Fibroblast of skin of abdomen (primary cell): Measurements from ENCODE around the gene C1QL4.
"Not testable (repeated sequence)": the region's sequence is repeated elsewhere in the genome, so short reads cannot be mapped to it uniquely, and the experiment has no call there.

ENCODE experiments used
- DNase-seq: peaks from one replicate; pipeline ENCODE4 v3.0.0-alpha.2; 2013

The C1QL4 gene

GRCh38 chr12:49333778-49334177 is 3.2 kb downstream of the C1QL4 start:
- not testable (repeated sequence) for DNase-seq

GRCh38 chr12:49332891-49333371 is 4.1 kb downstream of the C1QL4 start:
- no peak for DNase-seq

GRCh38 chr12:49332441-49332861 is 4.5 kb downstream of the C1QL4 start:
- no peak for DNase-seq

GRCh38 chr12:49331380-49332222 is 5.4 kb downstream of the C1QL4 start:
- peak; percentile 65 for DNase-seq

GRCh38 chr12:49330631-49331379 is 6.2 kb downstream of the C1QL4 start:
- DNase-seq: no peak

GRCh38 chr12:49330032-49330619 is 6.9 kb downstream of the C1QL4 start:
- no peak for DNase-seq

- no peak for DNase-seq
These were observed 8.2 kb downstream of the C1QL4 start for GRCh38 chr12:49328816-49329215.

- DNase-seq: no peak
These were observed 9.1 kb downstream of the C1QL4 start for GRCh38 chr12:49327887-49328286.

GRCh38 chr12:49327368-49327767 is 9.6 kb downstream of the C1QL4 start:
- no peak for DNase-seq

- DNase-seq: no peak
These were observed 11.4 kb downstream of the C1QL4 start for GRCh38 chr12:49325606-49326005.

GRCh38 chr12:49323524-49324097 is 13.4 kb downstream of the C1QL4 start:
- no peak for DNase-seq

- DNase-seq: peak; percentile 98
These were observed 14.1 kb downstream of the C1QL4 start, which contains the start of gene TROAP for GRCh38 chr12:49322708-49323523. TSS of gene TROAP (plus strand) at chr12:49323255. CDS start at chr12:49323609, 354 bp downstream.

GRCh38 chr12:49322367-49322707 is 14.7 kb downstream of the C1QL4 start:
- no peak for DNase-seq

- not testable (repeated sequence) for DNase-seq
These were observed 16.4 kb downstream of the C1QL4 start for GRCh38 chr12:49320411-49321103.

GRCh38 chr12:49317118-49317517 is 19.9 kb downstream of the C1QL4 start:
- DNase-seq: not testable (repeated sequence)

- no peak for DNase-seq
These were observed 22.2 kb downstream of the C1QL4 start for GRCh38 chr12:49314811-49315210.

- DNase-seq: not testable (repeated sequence)
These were observed 26.5 kb downstream of the C1QL4 start for GRCh38 chr12:49310451-49311000.

- DNase-seq: no peak
These were observed 27.6 kb downstream of the C1QL4 start for GRCh38 chr12:49309386-49309785.

GRCh38 chr12:49305762-49306510 is 31.1 kb downstream of the C1QL4 start:
- no peak for DNase-seq

GRCh38 chr12:49304161-49304560 is 32.8 kb downstream of the C1QL4 start:
- peak; percentile 41 for DNase-seq
